GM21360 (cell line): ENCODE data around the gene HOXD12.

Source experiments
- ATAC-seq: cut with Tn5 transposase; IDR thresholded peaks from one replicate; pipeline ENCODE4 v1.9.1; 2021; ENCODE audit warnings: mild to moderate bottlenecking, moderate library complexity; ENCODE audit not compliant: unreplicated experiment

Gene HOXD12

GRCh38 chr2:176099728-176100546 lies at the start of gene HOXD12:
HOXD12 (plus strand) TSS chr2:176099795; CDS start chr2:176099802, 7 bp downstream.
- ATAC-seq, result no peak

- no peak for ATAC-seq
Observed at GRCh38 chr2:176056406-176056805, 43.2 kb upstream of the HOXD12 start.

GRCh38 chr2:176063958-176064357 lies 35.6 kb upstream of the HOXD12 start:
- ATAC-seq, result no peak

GRCh38 chr2:176066645-176067588 lies 32.7 kb upstream of the HOXD12 start:
- ATAC-seq, result no peak

GRCh38 chr2:176067589-176068418 lies 31.8 kb upstream of the HOXD12 start:
- no peak for ATAC-seq

GRCh38 chr2:176068419-176068832 lies 31.2 kb upstream of the HOXD12 start:
- no peak for ATAC-seq

GRCh38 chr2:176071330-176072291 lies 28.0 kb upstream of the HOXD12 start:
- ATAC-seq, result no peak

GRCh38 chr2:176072292-176072669 lies 27.3 kb upstream of the HOXD12 start:
- no peak for ATAC-seq

- ATAC-seq, result no peak
Observed at GRCh38 chr2:176072951-176073904, 26.4 kb upstream of the HOXD12 start.

GRCh38 chr2:176074919-176075425 lies 24.6 kb upstream of the HOXD12 start:
- no peak for ATAC-seq

GRCh38 chr2:176075481-176075880 lies 24.1 kb upstream of the HOXD12 start:
- no peak for ATAC-seq

- ATAC-seq, result no peak
Observed at GRCh38 chr2:176076063-176076462, 23.5 kb upstream of the HOXD12 start.

GRCh38 chr2:176076796-176077195 lies 22.8 kb upstream of the HOXD12 start:
- no peak for ATAC-seq

GRCh38 chr2:176078541-176079284 lies 20.9 kb upstream of the HOXD12 start:
- no peak for ATAC-seq

GRCh38 chr2:176079285-176079830 lies 20.2 kb upstream of the HOXD12 start:
- ATAC-seq, result no peak

GRCh38 chr2:176079831-176080539 lies 19.6 kb upstream of the HOXD12 start:
- peak; percentile 48 for ATAC-seq
